ENCODE results near the gene NLRP3.
"Not testable (repeated sequence)": the region's sequence is repeated elsewhere in the genome, so short reads cannot be mapped to it uniquely, and the experiment has no call there.

DNA sequence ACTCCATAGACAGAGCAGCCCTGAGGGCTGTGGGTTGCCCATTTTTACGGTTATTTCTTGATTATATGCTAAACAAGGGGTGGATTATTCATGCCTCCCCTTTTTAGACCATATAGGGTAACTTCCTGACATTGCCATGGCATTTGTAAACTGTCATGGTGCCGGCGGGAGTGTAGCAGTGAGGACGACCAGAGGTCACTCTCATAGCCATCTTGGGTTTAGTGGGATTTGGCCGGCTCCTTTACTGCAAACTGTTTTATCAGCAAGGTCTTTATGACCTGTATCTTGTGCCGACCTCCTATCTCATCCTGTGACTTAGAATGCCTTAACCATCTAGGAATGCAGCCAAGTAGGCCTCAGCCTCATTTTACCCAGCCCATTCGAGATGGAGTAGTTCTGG is 38.3 kb upstream of the NLRP3 start:
- TF ChIP-seq, protein P1, sequence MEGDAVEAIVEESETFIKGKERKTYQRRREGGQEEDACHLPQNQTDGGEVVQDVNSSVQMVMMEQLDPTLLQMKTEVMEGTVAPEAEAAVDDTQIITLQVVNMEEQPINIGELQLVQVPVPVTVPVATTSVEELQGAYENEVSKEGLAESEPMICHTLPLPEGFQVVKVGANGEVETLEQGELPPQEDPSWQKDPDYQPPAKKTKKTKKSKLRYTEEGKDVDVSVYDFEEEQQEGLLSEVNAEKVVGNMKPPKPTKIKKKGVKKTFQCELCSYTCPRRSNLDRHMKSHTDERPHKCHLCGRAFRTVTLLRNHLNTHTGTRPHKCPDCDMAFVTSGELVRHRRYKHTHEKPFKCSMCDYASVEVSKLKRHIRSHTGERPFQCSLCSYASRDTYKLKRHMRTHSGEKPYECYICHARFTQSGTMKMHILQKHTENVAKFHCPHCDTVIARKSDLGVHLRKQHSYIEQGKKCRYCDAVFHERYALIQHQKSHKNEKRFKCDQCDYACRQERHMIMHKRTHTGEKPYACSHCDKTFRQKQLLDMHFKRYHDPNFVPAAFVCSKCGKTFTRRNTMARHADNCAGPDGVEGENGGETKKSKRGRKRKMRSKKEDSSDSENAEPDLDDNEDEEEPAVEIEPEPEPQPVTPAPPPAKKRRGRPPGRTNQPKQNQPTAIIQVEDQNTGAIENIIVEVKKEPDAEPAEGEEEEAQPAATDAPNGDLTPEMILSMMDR (IDR thresholded peaks at IDR 0.05) = not testable (repeated sequence)
- TF ChIP-seq ZFX (IDR thresholded peaks at IDR 0.05; ENCODE audit: borderline replicate concordance) = not testable (repeated sequence)
